Measurements from ENCODE around the gene RABAC1. TPM values are rescaled to one million over a fixed set of nuclear protein-coding genes. Genes with fewer than 3 reads are reported as not detected.

RABAC1 gene
- total RNA-seq, 1 donor from 2014 or later = 56.7 TPM

- Histone ChIP-seq H3K4me3 (no peak overlapping the region), H3K27ac (replicated peaks) (no peak overlapping the region), H3K27me3 (ENCODE audit: low read depth) (peaks cover 66% of the 10 kb centered on the region), H3K4me1 (peaks cover 7% of the 10 kb centered on the region), H3K36me3 (peaks cover 21% of the 10 kb centered on the region), H3K9me3 (replicated peaks) (no peaks in the 10 kb centered on the region)
- no peak for DNase-seq
- no peak for TF ChIP-seq CTCF (IDR thresholded peaks at IDR 0.05; ENCODE audit: borderline replicate concordance)
- intact Hi-C loops (cut with micrococcal nuclease) = no loop called here
These were observed 48.7 kb downstream of the RABAC1 start for GRCh38 chr19:41910240-41910991.

GRCh38 chr19:41909706-41910105, 49.4 kb downstream of the RABAC1 start:
- Histone ChIP-seq H3K4me3 (no peak overlapping the region), H3K27me3 (ENCODE audit: low read depth) (peaks cover 60% of the 10 kb centered on the region), H3K36me3 (peaks cover 28% of the 10 kb centered on the region), H3K4me1 (peaks cover 3% of the 10 kb centered on the region), H3K9me3 (replicated peaks) (no peaks in the 10 kb centered on the region), H3K27ac (replicated peaks) (no peak overlapping the region)
- TF ChIP-seq CTCF (IDR thresholded peaks at IDR 0.05; ENCODE audit: borderline replicate concordance) = no peak
- intact Hi-C loops (cut with micrococcal nuclease) = no loop called here
- no peak for DNase-seq

- intact Hi-C loops (cut with micrococcal nuclease) = no loop called here
- H3K36me3 ChIP-seq = peaks cover 36% of the 10 kb centered on the region
- no peak for TF ChIP-seq CTCF (IDR thresholded peaks at IDR 0.05; ENCODE audit: borderline replicate concordance)
- H3K4me1 ChIP-seq = peaks cover 3% of the 10 kb centered on the region
- H3K27ac ChIP-seq (replicated peaks) = no peak overlapping the region
- H3K4me3 ChIP-seq = no peak overlapping the region
- no peak for DNase-seq
- no peaks in the 10 kb centered on the region for H3K9me3 ChIP-seq (replicated peaks)
- H3K27me3 ChIP-seq (ENCODE audit: low read depth) = peaks cover 55% of the 10 kb centered on the region
These were observed 50.2 kb downstream of the RABAC1 start for GRCh38 chr19:41908724-41909464.

- TF ChIP-seq CTCF (IDR thresholded peaks at IDR 0.05; ENCODE audit: borderline replicate concordance) = no peak
- peaks cover 47% of the 10 kb centered on the region for H3K27me3 ChIP-seq (ENCODE audit: low read depth)
- no peak overlapping the region for H3K4me3 ChIP-seq
- peaks cover 44% of the 10 kb centered on the region for H3K36me3 ChIP-seq
- H3K9me3 ChIP-seq (replicated peaks) = no peaks in the 10 kb centered on the region
- no peak overlapping the region for H3K27ac ChIP-seq (replicated peaks)
- no peak for DNase-seq
- H3K4me1 ChIP-seq = peaks cover 3% of the 10 kb centered on the region
- intact Hi-C loops (cut with micrococcal nuclease) = no loop called here
These were observed 51.0 kb downstream of the RABAC1 start for GRCh38 chr19:41907994-41908615.

GRCh38 chr19:41906916-41907680, 52.0 kb downstream of the RABAC1 start:
- intact Hi-C loops (cut with micrococcal nuclease) = no loop called here
- H3K4me1 ChIP-seq = no peaks in the 10 kb centered on the region
- no peak for DNase-seq
- H3K9me3 ChIP-seq (replicated peaks) = no peaks in the 10 kb centered on the region
- peaks cover 37% of the 10 kb centered on the region for H3K27me3 ChIP-seq (ENCODE audit: low read depth)
- no peak overlapping the region for H3K4me3 ChIP-seq
- TF ChIP-seq CTCF (IDR thresholded peaks at IDR 0.05; ENCODE audit: borderline replicate concordance) = no peak
- H3K27ac ChIP-seq (replicated peaks) = no peak overlapping the region
- peaks cover 54% of the 10 kb centered on the region for H3K36me3 ChIP-seq

Data from left ventricle myocardium inferior (tissue), 1 donor.